GM13977 (cell line): ENCODE data around the gene GSC2.

Source experiments
- DNase-seq: peaks from one replicate; pipeline ENCODE4 v3.0.0; 2012; ENCODE audit warnings: low spot score
- CTCF ChIP-seq: IDR thresholded peaks from 2 replicates; pipeline ENCODE4 v1.5.1; 2012; ENCODE audit warnings: mild to moderate bottlenecking, control low read depth; ENCODE audit not compliant: insufficient read depth; ENCODE audit errors: extremely low read depth, missing control alignments
- in situ Hi-C: fragments of 300-500 bp; cut with MboI; formaldehyde crosslinking; loops from one replicate; pipeline ENCODE4 v1.12.0; 2022; ENCODE audit warnings: low sequenced_read_pairs, low pct_unique_long_range_greater_than_20kb, mixed read lengths, inconsistent platforms; ENCODE audit not compliant: unreplicated experiment

GSC2 gene, protein sequence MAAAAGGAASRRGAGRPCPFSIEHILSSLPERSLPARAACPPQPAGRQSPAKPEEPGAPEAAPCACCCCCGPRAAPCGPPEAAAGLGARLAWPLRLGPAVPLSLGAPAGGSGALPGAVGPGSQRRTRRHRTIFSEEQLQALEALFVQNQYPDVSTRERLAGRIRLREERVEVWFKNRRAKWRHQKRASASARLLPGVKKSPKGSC

GRCh38 chr22:19149991-19150390 lies at the start of gene GSC2:
Gene GSC2, minus strand, starts transcription at chr22:19150292. Its CDS starts 9 bp downstream, at chr22:19150283.
- no peak for TF ChIP-seq CTCF
- no peak for DNase-seq
- in situ Hi-C loops: no loop called here

GRCh38 chr22:19199479-19199878 lies 49.4 kb upstream of the GSC2 start:
- in situ Hi-C loops: no loop called here
- no peak for DNase-seq
- TF ChIP-seq CTCF: no peak

- in situ Hi-C loops: no loop called here
- TF ChIP-seq CTCF: no peak
- DNase-seq: no peak
Observed at GRCh38 chr22:19197997-19198865, 48.1 kb upstream of the GSC2 start.

DNA sequence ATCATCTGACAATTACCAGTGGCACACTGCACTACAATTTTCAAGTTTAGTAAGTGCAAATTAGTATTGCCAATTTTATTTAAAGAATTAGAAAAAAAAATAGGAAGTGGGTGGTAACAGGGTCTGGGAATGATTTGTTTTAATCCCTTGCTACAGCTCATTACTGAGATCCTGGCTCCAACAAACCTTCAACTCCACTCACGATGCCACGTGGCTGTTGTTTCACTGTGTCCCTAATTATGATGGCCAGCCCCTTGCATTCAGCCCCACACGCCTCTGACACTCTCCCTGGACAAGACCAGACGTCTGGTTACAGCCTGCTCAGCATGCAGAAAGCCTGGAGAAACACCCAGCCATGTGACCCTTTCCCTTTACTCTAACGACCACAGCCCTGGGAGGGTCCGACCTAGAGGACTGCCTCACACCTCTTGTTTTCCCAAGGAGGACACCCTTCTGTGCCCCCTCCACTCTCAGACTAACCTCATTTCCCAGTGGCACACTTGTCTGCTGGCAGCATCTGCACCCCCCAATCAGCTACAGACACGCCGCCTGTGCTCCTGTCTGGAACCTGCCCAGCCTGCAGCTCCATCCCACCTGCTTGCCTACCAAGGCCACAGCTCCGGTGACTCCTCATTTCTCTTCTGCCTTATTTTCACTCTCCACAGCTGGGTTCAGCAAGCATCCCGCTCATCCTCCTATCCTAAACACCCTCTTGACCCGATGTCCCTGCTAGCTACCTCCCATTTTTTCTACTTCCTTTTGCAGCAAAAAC lies 46.9 kb upstream of the GSC2 start:
- no peak for DNase-seq
- TF ChIP-seq CTCF: no peak
- in situ Hi-C loops: no loop called here

DNA sequence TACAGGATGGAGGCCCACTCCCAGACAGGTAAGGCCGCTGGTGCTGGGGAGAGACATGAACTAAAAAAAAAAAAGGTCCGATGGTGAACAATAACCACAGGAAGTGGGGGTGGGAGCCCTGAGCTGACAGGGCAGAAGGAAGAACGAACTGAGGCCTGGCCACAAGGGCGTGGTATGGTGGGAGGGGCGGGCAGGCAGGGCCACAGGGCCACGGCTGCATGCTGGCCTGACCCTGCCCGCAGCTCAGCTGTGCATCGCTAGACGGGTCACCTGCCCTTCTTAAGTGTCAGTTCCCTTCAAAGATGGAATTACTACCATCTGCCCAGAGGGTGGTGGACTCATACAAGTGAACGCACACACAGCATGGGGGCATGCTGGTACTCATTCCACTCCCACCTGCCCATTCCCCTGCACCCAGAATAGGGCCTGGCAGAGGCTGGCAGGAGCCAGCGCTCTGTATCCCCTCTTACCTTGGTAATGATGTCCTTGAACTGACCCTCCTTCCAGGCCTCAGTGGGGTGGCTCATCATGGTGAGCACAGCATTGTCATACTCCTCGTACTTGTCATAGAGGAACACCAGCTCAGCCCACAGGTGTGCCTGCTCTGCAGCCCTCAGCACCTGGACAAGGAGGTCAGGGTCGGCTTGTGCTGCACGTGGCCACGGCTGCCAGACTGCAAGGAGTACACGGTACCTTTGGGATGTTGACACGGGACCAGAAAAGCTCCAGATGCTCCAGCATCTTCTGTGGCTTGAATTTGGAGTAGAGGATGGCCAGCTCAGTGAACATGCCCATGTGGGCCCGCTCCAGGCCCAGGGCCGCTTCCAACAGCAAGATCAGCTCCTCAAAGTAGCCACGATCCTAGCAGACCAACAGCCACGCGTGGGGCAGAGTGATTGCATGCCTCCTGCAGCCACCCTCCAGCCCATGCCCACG lies 46.0 kb upstream of the GSC2 start:
- no peak for DNase-seq
- TF ChIP-seq CTCF: no peak
- in situ Hi-C loops: no loop called here
